T-cell (primary cell): Measurements from ENCODE around the gene SCLY. TPM values are rescaled to one million over a fixed set of nuclear protein-coding genes. Genes with fewer than 3 reads are reported as not detected.

ENCODE experiments used
- ATAC-seq, 4 experiments: fragments of 200-7000 bp in 3 of 4; fragments of 150-1000 bp in 1 of 4; cut with Tn5 transposase; replicated peaks in 1 of 4; 1 replicate in 3 of 4; 2 replicates in 1 of 4; pipeline ENCODE4 v1.10.0; 2021; ENCODE audit warnings: moderate library complexity in 3 of 4, mild to moderate bottlenecking in 2 of 4, moderate number of reproducible peaks in 1 of 4
- CTCF ChIA-PET, 2 donors: fragments of 300-600 bp; sonication (Branson Sonifier 250); formaldehyde crosslinking; loops; one replicate each; lab custom pipeline; 2022; ENCODE audit warnings: antibody characterized with exemption in 2 of 2; lab: Charles Lee
- POLR2A ChIA-PET, 2 donors: fragments of 300-600 bp; sonication (Branson Sonifier 250); formaldehyde crosslinking; loops; one replicate each; lab custom pipeline; 2022; ENCODE audit warnings: antibody characterized with exemption in 2 of 2; lab: Charles Lee
- DNase-seq, 35 experiments: peaks; one replicate each; pipeline versions ENCODE4 v3.0.0 to v3.0.0-alpha.2; 2013 to 2023
- H3K27ac ChIP-seq: one replicate; pipeline ENCODE4 v1.5.1; 2013; ENCODE audit warnings: low read length
- H3K27me3 ChIP-seq, 2 experiments: replicated peaks in 1 of 2; 1 replicate in 1 of 2; 2 replicates in 1 of 2; pipeline versions ENCODE4 v1.6.1 to v1.7.0; 2013; ENCODE audit warnings: low read length in 1 of 2, mixed read lengths in 1 of 2; ENCODE audit not compliant: control insufficient read depth in 2 of 2, insufficient read depth in 2 of 2; ENCODE audit errors: extremely low read depth in 1 of 2
- H3K36me3 ChIP-seq, 2 donors: 1 replicate in 1 of 2; 2 replicates in 1 of 2; pipeline versions ENCODE4 v1.6.1 to v1.7.0; 2013; ENCODE audit warnings: low read length in 1 of 2; ENCODE audit not compliant: control insufficient read depth in 2 of 2, insufficient read depth in 1 of 2; ENCODE audit errors: extremely low read depth in 1 of 2
- H3K4me1 ChIP-seq, 2 experiments: 1 replicate in 1 of 2; 2 replicates in 1 of 2; pipeline versions ENCODE4 v1.6.1 to v1.7.0; 2013; ENCODE audit warnings: low read length in 2 of 2, mixed read lengths in 1 of 2; ENCODE audit not compliant: insufficient read depth in 2 of 2, control insufficient read depth in 1 of 2; ENCODE audit errors: extremely low read depth in 1 of 2
- H3K4me3 ChIP-seq, 2 donors: 1 replicate in 1 of 2; 2 replicates in 1 of 2; pipeline versions ENCODE4 v1.5.1 to v1.7.0; 2013; ENCODE audit warnings: mild to moderate bottlenecking in 2 of 2, low read length in 1 of 2, moderate library complexity in 1 of 2; ENCODE audit not compliant: control insufficient read depth in 1 of 2; ENCODE audit errors: extremely low read depth in 1 of 2
- H3K9me3 ChIP-seq: 2 replicates; pipeline ENCODE4 v1.7.0; 2013
- H3K27ac Mint-ChIP-seq, 2 donors: one replicate each; pipeline ENCODE4 v1.8.0; 2020 to 2021; ENCODE audit warnings: mild to moderate bottlenecking in 2 of 2, mixed read lengths in 2 of 2
- H3K27me3 Mint-ChIP-seq, 2 donors: one replicate each; pipeline ENCODE4 v1.8.0; 2021 to 2022; ENCODE audit warnings: mixed read lengths in 2 of 2
- H3K36me3 Mint-ChIP-seq: one replicate; pipeline ENCODE4 v1.8.0; 2021; ENCODE audit warnings: mixed read lengths
- H3K4me1 Mint-ChIP-seq, 3 donors: one replicate each; pipeline ENCODE4 v1.8.0; 2020 to 2022; ENCODE audit warnings: mixed read lengths in 3 of 3, mild to moderate bottlenecking in 1 of 3
- H3K4me3 Mint-ChIP-seq, 3 donors: one replicate each; pipeline ENCODE4 v1.8.0; 2020 to 2022; ENCODE audit warnings: mild to moderate bottlenecking in 3 of 3, mixed read lengths in 3 of 3, moderate library complexity in 3 of 3
- H3K9me3 Mint-ChIP-seq, 3 donors: one replicate each; pipeline ENCODE4 v1.8.0; 2020 to 2022; ENCODE audit warnings: mixed read lengths in 3 of 3
- WGBS: methylation state at CpG from one replicate; pipeline ENCODE4 v1.1.5; 2013; ENCODE audit warnings: missing lambda C conversion rate; ENCODE audit not compliant: insufficient coverage; 5-methylcytosine and 5-hydroxymethylcytosine counted together
- total RNA-seq, 35 experiments: library from RNA in 6 of 35; stranded (reverse) in 6 of 35; fragments of 120-200 nt in 1 of 35; gene quantifications; one replicate each; pipeline versions ENCODE4 v1.2.1 to v1.2.4 and lab custom pipeline; 2013 to 2026

SCLY gene
- total RNA-seq, 5 donors from 2014 or later (not counting 1 experiment from before 2014, with no cell fraction given), result 19.2 to 30.0 (median 25.2) TPM

- ChIA-PET CTCF (interaction anchor here in 1 of 2 donors (0.8 kb wide), 1 partner anchor 23 kb away, joined by 3 read pairs; no protein-coding TSS in a partner anchor), POLR2A (no interaction called here)
- no peak for ATAC-seq
- Mint-ChIP-seq H3K27ac (no peak overlapping the region), H3K4me1 (no peaks in the 10 kb centered on the region), H3K27me3 (peaks cover 0 to 11% of the 10 kb centered on the region in 2 donors), H3K4me3 (no peak overlapping the region), H3K9me3 (peaks cover 6 to 15% (median 13%) of the 10 kb centered on the region in 3 donors), H3K36me3 (peaks cover 3% of the 10 kb centered on the region)
- H3K4me1 ChIP-seq, result no peaks in the 10 kb centered on the region
- H3K9me3 ChIP-seq, result peaks cover 7% of the 10 kb centered on the region
- no peaks in the 10 kb centered on the region for H3K36me3 ChIP-seq
- no peak overlapping the region for H3K27ac ChIP-seq
- H3K27me3 ChIP-seq, result peaks cover 0 to 38% of the 10 kb centered on the region in 2 experiments
- no peak overlapping the region for H3K4me3 ChIP-seq
- WGBS, result 89% methylated on average over 21 of the region's 21 CpGs
- DNase-seq, result no peak
Observed at GRCh38 chr2:238116298-238117198, 55.7 kb downstream of the SCLY start.

DNA sequence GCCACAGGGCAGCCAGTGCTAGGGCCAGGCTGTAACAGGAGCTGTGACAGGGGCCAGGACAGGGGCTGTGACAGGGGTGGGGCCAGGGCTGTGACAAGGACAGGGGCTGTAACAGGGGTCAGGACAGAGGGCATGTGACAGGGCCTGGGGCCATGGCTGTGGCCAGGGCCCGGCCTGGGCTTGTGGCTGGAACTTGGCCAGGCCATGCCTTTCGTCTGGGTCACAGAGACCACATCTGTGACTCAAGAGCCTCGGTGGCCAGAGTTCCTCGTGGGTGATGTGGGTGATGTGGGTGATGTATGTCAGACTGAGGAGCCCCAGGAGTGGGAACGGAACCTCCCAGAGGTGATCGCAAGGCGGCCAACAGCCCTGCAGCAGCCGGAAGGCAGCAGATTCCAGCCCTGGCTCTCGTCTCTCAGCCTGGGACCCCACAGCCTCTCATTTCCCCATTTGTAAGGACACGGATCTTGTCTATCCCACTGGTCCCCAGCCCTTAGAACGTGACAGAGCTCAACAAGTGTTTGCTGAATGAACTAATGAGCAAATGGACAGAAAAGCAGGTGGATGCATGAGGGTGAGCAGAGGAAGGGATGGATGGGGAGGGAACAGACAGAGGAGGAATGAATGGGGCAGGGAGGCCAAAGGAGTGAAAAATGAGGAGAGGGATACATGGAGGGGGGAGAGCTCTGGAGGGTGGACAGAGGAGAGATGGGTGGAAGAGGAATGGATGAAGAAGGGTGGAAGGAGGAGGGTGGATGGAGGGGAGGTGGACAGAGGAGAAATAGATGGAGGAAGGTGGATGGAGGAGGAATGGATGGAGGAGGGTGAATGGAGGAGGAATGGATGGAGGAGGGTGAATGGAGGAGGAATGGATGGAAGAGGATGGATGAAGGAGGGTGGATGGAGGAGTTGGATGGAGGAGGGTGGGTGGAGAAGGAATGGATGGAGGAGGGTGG is 56.7 kb downstream of the SCLY start:
- Histone ChIP-seq H3K36me3 (no peaks in the 10 kb centered on the region), H3K4me1 (no peaks in the 10 kb centered on the region), H3K27me3 (peaks cover 0 to 45% of the 10 kb centered on the region in 2 experiments), H3K27ac (no peak overlapping the region), H3K9me3 (peaks cover 4% of the 10 kb centered on the region), H3K4me3 (no peak overlapping the region)
- Mint-ChIP-seq H3K27me3 (peaks cover 0 to 11% of the 10 kb centered on the region in 2 donors), H3K9me3 (peaks cover 6 to 10% (median 10%) of the 10 kb centered on the region in 3 donors), H3K4me3 (no peak overlapping the region), H3K36me3 (peaks cover 3% of the 10 kb centered on the region), H3K4me1 (no peaks in the 10 kb centered on the region), H3K27ac (no peak overlapping the region)
- ChIA-PET POLR2A (no interaction called here), CTCF (no interaction called here)
- 68% methylated on average over 5 of the region's 11 CpGs for WGBS
- DNase-seq, result no peak
- no peak for ATAC-seq

DNA sequence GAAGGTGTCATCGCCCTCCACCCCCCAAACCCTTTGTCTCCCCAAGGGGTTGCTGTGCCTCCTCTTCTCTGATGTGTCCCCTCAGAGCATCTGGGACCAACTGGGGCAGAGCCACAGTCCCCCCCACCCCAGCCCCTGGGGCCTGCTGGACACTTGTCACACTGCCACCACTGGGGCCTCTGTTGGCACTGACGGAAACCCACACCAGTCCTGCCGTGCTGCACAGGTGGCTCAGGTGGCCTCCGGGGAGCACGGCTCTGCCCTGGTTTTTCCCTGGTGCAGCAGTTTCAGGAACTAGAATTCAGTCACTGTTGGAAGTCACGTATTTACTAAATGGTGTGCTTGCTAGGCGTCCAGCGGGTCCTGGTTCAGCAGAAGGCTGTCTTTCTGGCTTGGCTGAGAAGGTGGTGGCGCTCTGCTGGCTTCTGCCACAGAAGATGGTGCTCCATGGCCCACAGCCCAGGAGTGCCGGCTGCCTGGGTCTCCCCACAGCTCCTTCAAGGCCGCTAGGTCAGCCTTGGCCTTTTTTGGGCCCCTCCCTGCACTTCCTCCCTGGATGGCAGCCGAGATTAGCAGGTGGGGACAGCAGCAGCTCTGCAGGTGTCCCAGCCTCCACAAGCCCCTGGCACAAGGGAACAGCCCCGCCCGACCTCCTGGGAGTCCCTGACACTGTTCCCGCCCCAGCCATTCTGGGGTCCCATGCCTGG is 59.1 kb downstream of the SCLY start:
- WGBS, result 53% methylated on average over 15 of the region's 15 CpGs

DNA sequence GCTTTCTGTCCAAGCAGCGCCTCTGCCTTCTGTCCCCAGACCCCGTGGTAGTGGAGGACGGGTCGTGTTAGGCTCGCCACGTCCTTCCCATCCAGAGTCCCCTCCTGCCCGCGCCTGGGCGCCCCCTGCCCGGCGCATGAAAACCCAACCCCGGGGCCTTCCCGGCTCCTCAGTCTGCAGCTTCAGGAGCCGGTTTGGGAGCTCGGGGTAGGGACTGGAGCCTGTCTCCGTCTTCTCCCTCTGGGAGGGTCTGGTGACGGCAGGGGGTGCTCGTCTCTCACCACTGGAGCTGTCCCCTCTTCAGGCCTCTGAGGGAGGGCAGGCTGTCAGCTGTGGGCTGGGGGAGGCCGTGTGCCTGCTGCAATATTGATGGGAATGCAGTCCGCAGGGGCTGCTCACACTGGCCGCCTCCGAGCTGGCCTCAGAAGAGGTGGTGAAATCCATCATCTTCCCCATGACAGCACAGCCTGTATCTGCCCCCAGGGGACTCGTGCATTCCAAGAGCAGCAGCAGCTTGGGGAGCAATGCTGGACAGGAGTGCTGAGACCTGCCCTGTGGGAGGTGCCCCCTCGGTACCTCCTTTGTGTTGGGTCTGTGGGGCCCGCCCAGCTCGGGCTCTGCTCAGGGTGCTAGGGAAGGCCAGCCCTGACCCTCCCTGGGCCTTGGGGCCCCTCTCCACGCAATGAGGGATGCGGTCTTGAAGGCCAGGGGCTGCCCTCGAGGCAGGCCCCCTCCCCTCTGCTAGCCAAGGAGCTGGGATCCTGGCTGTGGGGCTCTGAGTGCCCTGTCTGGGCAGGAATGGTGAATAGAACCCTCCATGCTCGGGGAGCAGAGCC is 59.9 kb downstream of the SCLY start:
- Histone ChIP-seq H3K27me3 (peaks cover 0 to 46% of the 10 kb centered on the region in 2 experiments), H3K27ac (no peak overlapping the region), H3K36me3 (no peaks in the 10 kb centered on the region), H3K4me3 (no peak overlapping the region), H3K9me3 (no peaks in the 10 kb centered on the region), H3K4me1 (no peaks in the 10 kb centered on the region)
- no peak overlapping the region for H3K27ac Mint-ChIP-seq
- ChIA-PET POLR2A (interaction anchor here in 1 of 2 donors (0.6 kb wide), 1 partner anchor 433 kb away, joined by 4 read pairs; no protein-coding TSS in a partner anchor), CTCF (no interaction called here)
- H3K9me3 Mint-ChIP-seq, result no peaks in the 10 kb centered on the region
- peaks cover 0 to 11% of the 10 kb centered on the region in 2 donors for H3K27me3 Mint-ChIP-seq
- no peaks in the 10 kb centered on the region for H3K36me3 Mint-ChIP-seq
- WGBS, result 61% methylated on average over 26 of the region's 30 CpGs
- no peaks in the 10 kb centered on the region for H3K4me1 Mint-ChIP-seq
- ATAC-seq (no peak), DNase-seq (no peak)
- no peak overlapping the region for H3K4me3 Mint-ChIP-seq

More for the DNA sequence above, 59.1 kb downstream of the SCLY start:
- Mint-ChIP-seq H3K4me1 (no peaks in the 10 kb centered on the region), H3K9me3 (no peaks in the 10 kb centered on the region), H3K27ac (no peak overlapping the region), H3K36me3 (no peaks in the 10 kb centered on the region), H3K27me3 (peaks cover 0 to 11% of the 10 kb centered on the region in 2 donors), H3K4me3 (no peak overlapping the region)
- no peak overlapping the region for H3K27ac ChIP-seq
- H3K4me1 ChIP-seq, result no peaks in the 10 kb centered on the region
- ChIA-PET POLR2A (interaction anchor here in 1 of 2 donors (0.6 to 0.7 kb wide), 2 partner anchors 432 to 1275 kb away, joined by 4 to 9 read pairs; no protein-coding TSS in a partner anchor), CTCF (interaction anchor here in 1 of 2 donors (0.6 kb wide), 1 partner anchor 9 kb away, joined by 3 read pairs; no protein-coding TSS in a partner anchor)
- peaks cover 0 to 46% of the 10 kb centered on the region in 2 experiments for H3K27me3 ChIP-seq
- no peak for DNase-seq
- no peaks in the 10 kb centered on the region for H3K36me3 ChIP-seq
- H3K9me3 ChIP-seq, result no peaks in the 10 kb centered on the region
- ATAC-seq, result no peak
- no peak overlapping the region for H3K4me3 ChIP-seq

- CTCF ChIA-PET, result no interaction called here
- H3K27ac Mint-ChIP-seq, result no peak overlapping the region
- peaks cover 0 to 11% of the 10 kb centered on the region in 2 donors for H3K27me3 Mint-ChIP-seq
- H3K4me1 Mint-ChIP-seq, result no peaks in the 10 kb centered on the region
- POLR2A ChIA-PET, result no interaction called here
- H3K27ac ChIP-seq, result no peak overlapping the region
- no peaks in the 10 kb centered on the region for H3K9me3 Mint-ChIP-seq
- no peaks in the 10 kb centered on the region for H3K4me1 ChIP-seq
- H3K36me3 ChIP-seq, result no peaks in the 10 kb centered on the region
- no peaks in the 10 kb centered on the region for H3K36me3 Mint-ChIP-seq
- ATAC-seq (no peak), DNase-seq (no peak)
- H3K4me3 Mint-ChIP-seq, result no peak overlapping the region
- no peak overlapping the region for H3K4me3 ChIP-seq
- 90% methylated on average over 20 of the region's 27 CpGs for WGBS
- no peaks in the 10 kb centered on the region for H3K9me3 ChIP-seq
- H3K27me3 ChIP-seq, result peaks cover 0 to 38% of the 10 kb centered on the region in 2 experiments
Observed at GRCh38 chr2:238121511-238122286, 60.9 kb downstream of the SCLY start.
